Muscle of back (tissue), 13 donors: ENCODE results near the gene SLAIN1. TPM values are rescaled to one million over a fixed set of nuclear protein-coding genes. Genes with fewer than 3 reads are reported as not detected.
A peak's percentile ranks its signal among the peaks of the same experiment; 100 is the strongest.
"Not testable (repeated sequence)": the region's sequence is repeated elsewhere in the genome, so short reads cannot be mapped to it uniquely, and the experiment has no call there.

ENCODE experiments used
- DNase-seq, 3 donors: peaks; one replicate each; pipeline versions ENCODE4 v3.0.0 to v3.0.0-alpha.2; 2013
- long read RNA-seq, 9 donors: transcript quantifications; one replicate each; lab custom pipeline, GENCODE V29; 2026
- polyA plus RNA-seq, 10 donors: library from polyadenylated mRNA; unstranded; fragments of 120-200 nt; gene quantifications; one replicate each; pipeline ENCODE4 v1.2.1, GENCODE V29; 2013; ENCODE audit not compliant: insufficient read length in 10 of 10

SLAIN1 gene
- 1 to 10 TPM; 3.9 to 7.6 (median 5.8) TPM for polyA plus RNA-seq
- long read RNA-seq, donor 1: 0 reads
- long read RNA-seq, donor 2: 0 reads
- long read RNA-seq, donor 3: 0 reads
- long read RNA-seq, donor 4, partial matches to known transcripts: 0 of 1 reads
- long read RNA-seq, donor 4, other reads (novel, unspliced or antisense): 0 of 1 reads
- long read RNA-seq, donor 5, partial matches to known transcripts: 0 of 1 reads
- long read RNA-seq, donor 5, other reads (novel, unspliced or antisense): 0 of 1 reads
- long read RNA-seq, donor 6, partial matches to known transcripts: 0 of 2 reads
- long read RNA-seq, donor 6, other reads (novel, unspliced or antisense): 0 of 2 reads
- long read RNA-seq, donor 7: 0 reads
- long read RNA-seq, donor 8: 0 reads
- long read RNA-seq, donor 9: 0 reads

DNA sequence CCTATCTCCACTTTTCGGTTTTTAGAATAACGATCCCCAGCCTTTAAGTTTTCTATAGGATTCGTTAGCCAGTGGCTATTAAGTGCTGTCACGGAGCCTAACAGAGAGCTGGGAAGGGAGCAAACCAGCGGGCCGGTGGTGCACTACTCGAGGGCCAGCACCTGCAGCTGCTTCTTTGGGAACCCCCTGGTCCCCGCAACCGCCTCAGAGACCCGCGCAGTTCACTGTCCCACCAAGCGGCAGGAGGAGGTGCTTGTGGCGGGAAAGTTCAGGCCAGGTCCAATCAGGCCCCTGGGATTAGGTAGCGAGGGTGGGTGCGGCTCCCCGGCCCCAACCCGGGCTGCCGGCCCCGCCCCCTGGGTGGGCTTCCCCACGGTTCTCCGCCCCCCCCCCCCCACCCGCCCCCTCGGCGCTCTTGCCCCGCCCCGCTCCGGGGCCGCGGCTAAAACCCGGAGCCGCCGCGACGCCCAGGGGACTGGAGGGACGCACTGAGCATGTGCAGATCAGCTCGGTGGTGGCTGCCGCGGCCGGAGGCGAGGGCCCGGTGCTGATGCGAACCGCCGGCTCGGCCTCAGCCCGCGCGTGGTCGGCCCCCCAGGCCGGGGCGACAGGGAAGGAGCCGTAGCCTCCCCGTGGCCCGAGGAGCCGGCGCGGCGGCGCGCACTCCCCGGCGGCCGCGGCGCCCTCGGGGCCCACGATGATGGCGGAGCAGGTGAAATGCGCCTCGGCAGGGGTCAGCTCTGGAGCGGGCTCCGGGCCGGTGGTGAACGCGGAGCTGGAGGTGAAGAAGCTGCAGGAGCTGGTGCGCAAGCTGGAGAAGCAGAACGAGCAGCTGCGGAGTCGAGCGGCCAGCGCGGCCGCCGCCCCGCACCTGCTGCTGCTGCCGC is at the start of gene SLAIN1:
SLAIN1 (plus strand) TSS at position 471 of the 887 bp plus-strand sequence; CDS start at position 698, 227 bp downstream.
- peak; percentile 41 to 70 (median 67) for DNase-seq

DNA sequence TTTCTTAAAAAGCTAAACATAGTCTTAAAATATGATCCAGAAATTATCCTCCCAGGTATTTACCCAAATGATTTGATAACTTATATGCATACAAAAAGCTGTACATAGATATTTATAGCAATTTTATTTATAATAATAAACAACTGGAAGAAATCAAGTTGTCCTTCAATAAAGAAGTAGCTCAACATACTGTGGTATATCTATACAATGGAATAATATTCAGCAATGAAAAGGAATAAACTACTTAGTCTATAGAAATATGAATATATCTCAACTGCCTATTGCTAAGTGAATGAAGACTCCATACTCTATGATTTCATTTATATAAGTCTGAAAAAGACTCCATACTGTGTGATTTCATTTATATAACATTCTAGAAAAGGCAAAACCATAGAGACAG is 47.1 kb upstream of the SLAIN1 start:
- DNase-seq: no peak

DNA sequence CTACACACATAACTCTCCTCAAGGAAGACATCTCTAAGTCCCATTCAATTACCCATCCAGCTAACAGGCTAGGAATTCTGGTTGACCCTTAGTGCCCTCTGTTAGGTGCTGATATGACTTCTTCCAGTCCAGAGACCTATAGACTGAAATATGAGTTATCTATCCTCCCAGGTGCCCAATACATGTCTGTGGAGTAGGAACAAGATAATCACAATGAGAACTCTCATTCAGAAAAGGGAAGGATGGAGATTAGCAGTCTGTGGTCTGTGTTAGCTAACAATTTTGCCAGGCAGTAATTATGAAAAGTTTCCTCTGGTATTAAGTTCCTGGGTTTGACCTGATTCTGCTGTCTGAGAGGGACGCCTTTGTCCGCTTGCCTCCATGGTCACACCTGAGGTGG is 44.2 kb upstream of the SLAIN1 start:
- DNase-seq: no peak

DNA sequence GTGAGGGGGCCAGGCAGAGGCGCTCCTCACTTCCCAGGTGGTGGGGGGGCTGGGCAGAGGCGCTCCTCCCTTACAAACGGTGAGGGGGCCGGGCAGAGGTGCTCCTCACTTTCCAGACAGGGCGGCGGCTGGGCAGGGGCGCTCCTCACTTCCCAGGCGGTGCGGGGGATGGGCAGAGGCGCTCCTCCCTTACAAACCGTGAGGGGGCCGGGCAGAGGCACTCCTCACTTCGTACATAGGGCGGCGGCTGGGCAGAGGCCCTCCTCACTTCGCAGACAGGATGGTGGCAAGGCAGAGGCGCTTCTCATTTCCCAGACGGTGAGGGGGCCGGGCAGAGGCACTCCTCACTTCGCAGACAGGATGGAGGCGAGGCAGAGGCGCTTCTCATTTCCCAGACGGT is 37.5 kb upstream of the SLAIN1 start:
- DNase-seq: not testable (repeated sequence)

DNA sequence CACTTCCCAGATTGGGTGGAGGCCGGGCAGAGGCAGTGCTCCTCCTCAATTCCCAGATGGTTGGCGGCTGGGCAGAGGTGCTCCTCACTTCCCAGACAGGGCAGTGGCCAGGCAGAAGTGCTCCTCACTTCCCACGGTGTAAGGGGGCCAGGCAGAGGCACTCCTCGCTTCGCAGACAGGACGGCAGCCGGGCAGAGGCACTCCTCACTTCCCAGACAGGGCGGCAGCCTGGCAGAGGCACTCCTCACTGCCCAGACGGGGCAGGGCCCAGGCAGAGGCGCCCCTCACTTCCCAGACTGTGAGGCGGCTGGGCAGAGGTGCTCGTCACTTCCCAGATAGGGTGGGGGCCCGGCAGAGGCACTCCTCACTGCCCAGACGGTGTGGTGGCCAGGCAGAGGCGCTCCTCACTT is 36.6 kb upstream of the SLAIN1 start:
- DNase-seq: no peak

DNA sequence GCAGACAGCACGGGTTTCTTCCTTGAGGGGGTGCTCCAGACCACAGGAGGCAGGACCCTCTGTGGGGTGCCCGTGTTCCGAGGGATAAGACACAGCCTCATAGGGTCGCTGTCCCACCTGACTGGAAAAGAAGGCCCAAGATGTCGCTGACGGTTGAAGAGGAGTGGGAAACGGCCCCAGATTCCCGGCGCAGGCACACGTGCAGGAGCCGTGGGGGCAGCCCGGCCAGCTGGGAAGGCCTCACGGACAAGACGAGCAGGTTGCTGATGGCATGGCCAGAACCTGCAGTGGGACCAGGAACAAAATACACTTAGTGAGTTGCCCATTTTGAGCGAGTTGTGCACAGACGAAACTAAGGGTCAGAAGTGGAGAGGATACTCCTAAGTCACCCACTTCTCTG is 35.2 kb upstream of the SLAIN1 start:
- not testable (repeated sequence) for DNase-seq

DNA sequence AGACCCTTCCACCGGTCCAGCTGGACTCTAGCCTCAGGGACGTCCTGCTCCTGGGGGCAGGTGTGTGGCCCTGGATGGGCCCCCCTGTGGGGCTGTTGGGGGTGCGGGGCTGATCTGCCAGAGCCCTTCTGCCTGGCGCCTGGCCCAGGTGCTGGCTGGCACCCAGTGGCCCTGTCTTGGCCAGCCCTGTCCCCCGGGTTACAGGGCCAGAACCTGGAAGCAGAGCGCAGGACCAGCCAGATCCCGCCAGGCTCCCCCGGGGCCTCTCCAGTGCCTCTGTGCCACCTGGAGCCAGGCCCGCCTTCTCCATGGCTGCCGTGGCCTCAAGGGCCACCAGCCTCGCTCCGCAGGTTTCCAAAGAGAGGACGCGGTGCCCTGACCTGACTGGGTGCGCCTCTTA is 34.7 kb upstream of the SLAIN1 start:
- not testable (repeated sequence) for DNase-seq

DNA sequence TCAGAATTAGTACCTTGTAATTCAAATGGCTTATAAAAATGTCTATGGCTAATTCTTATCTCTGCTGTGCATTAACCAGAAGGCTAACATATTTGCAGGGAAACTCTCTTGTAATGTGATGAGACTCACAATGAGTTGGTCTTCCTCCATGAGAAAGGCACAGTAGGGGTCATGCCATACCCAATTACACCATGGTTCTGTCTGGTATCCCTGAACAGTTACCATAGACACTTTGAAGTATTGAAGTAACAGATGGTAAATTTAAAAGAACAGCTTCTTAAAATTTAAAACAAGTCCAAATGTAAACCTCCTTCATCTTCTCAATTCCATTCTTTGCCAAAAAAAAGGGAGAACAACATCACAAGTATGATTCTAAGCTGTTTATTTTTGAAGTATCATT is 22.6 kb upstream of the SLAIN1 start:
- DNase-seq: no peak

DNA sequence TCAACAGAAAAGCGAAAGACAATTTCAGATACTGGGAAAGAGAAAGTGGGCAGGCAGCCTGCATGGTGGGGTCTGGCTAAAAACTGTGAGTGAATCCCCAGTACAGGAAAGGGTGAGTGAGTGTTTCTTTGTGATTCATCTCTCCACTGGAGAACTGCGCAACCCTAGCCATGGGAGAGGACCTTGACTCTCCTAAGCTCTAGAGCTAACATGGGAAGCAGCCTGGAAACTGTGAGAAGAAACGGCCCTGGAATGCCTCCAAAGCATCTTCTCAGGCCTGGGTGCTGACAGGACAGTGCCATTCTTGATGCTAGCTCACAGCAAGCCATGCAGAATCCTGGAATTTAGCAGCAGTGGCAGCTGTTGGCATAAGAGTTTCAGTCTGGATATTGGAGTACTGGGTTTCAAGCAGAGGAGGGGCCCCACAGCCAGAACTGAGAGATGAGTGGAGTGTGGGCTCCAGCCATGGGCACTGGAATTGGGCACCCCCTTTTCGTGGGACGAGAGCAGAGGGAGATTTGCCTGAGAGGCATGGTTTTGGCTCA is 18.7 kb upstream of the SLAIN1 start:
- peak in 1 of 3 donors; percentile 5 for DNase-seq

DNA sequence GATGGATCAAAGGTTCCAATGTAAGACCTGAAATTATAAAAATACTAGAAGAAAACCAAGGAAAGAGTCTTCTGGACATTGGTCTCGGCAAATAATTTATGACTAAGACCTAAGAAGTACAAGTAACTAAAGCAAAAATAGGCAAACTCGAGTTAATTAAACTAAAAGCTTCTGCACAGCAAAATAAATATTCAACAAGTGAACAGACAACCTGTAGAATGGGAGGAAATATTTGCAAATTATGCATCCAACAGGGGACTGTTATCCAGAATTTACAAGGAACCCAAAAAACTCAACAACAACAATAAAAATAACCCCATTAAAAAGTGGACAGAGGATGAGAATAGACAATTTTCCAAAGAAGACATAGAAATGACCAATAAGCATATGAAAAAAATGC is 9.7 kb upstream of the SLAIN1 start:
- no peak for DNase-seq

DNA sequence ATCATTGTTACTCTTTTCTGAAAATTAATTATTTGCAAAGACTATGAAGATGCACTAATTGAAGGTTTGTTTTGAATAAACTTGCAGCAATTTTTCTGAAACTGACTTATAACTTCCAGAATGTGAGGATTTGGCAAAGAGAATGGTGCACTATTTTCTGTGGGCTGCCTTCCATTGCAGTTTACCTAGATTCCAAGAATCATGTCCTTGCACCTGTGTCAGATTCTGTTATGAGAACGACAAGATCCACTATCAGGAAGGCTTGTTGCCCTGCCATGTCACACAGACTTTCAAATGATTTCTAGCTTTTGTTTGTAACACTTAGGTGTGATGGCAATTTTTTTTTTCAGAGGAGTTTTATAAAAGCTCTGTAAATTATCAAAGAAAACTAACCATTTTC is 5.6 kb upstream of the SLAIN1 start:
- no peak for DNase-seq

DNA sequence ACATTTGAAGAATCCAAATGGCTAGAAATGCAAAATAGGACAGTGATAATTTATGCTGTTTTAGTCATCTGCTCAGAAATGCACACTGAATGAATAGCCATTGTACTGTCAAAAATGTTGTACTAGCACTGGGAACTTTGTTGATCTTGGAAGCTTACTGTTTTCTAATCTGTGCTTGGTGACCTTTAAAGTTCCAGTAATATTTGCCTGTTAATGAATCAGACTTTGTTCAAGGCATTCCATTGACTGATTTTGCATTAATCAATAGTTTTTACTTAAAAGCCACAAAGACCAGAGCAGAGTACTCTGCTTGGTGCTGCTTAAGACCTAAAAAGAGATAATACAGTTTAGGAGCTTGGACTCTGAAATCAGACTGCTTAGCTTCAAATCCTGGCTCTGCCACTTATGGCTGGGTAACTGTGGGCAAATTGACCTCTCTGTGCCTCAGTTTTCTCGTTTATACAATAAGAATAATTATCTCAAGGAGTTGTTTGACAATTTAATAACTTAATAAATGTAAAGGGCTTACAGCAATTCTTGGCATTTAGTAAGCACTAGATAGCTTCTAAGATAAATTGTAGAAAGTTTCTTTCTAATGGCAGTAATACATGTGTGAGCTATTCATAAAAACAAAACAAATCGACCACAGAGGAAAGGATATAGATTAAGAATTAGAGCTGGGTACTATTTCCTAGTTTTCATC is 4.6 kb upstream of the SLAIN1 start:
- no peak for DNase-seq

DNA sequence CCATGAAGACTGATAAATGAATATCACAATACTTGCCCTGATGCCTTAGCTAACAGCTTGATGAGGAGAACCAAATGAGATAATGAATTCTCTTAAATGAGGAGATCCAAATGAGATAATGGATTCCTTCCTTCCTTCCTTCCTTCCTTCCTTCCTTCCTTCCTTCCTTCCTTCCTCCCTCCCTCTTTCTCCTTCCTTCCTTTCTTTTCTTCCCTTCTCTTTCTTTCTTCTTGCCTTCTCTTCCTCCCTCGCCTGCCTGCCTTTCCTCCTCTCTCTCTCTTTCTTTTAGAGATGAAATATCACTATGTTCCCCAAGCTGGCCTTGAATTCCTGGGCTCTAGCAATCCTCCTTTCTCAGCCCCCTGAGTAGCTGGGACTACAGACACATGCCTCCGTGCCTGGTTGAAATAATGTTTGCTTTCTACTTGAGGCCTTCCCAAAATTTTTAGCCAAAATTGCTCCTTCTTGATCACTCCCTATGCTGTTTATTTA is 4.0 kb upstream of the SLAIN1 start:
- DNase-seq: no peak

DNA sequence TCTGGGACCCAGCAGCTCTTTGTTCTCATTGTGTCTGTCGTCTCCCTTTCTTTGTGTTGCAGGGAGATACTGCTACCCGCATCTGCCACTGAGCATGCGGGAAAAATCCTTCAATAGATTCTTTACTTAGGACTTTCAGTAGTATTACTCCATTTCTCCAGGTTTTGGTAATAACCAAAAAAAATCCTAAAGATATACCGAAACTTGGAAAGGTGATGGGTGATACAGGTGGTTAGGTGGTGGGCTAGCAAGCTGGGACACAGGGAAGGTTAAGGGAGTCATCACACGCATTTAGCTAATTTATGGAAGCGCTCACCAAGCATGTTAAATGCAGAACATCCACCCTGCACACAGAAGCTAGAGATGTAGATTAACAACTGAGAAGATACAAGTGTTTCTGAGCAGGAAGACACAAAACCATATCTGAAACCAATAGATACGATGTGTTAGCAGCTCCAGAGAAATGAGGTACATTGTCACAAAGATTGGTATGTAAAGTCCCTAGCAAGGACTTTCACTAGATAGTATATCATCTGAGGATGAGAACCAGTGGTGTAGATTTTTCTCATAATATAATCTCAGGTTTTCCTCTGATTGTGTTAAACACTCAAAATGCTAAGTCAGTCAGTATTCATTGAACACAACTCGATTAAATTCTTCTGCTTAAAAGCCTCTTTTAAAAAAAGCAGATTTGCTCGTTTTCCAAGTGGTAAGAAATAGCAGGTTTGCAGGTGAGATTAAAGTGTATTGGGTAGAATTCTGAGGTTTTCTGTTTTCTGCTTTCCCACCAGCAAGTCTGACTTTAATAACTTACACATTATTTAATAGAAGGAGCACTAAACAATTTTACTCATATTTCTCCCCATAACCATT is 1.2 kb upstream of the SLAIN1 start:
- DNase-seq: peak in 1 of 3 donors; percentile 17

DNA sequence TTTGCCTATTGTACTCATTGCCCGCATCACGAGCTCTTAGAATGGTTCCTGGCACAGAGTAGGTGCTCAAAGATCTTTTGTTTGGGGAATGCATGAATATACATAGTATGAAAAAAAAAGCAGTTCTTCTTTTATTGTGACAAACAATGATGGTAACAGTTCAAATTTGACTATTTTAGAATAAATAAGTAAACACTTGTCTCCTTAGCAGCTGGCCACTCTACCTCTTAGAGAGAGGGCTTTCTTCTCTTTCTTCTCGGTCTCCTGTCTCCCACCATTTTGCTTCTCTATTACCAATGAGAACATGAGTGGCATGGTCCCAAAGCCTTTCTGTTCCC is 639 bp upstream of the SLAIN1 start:
- DNase-seq: no peak

DNA sequence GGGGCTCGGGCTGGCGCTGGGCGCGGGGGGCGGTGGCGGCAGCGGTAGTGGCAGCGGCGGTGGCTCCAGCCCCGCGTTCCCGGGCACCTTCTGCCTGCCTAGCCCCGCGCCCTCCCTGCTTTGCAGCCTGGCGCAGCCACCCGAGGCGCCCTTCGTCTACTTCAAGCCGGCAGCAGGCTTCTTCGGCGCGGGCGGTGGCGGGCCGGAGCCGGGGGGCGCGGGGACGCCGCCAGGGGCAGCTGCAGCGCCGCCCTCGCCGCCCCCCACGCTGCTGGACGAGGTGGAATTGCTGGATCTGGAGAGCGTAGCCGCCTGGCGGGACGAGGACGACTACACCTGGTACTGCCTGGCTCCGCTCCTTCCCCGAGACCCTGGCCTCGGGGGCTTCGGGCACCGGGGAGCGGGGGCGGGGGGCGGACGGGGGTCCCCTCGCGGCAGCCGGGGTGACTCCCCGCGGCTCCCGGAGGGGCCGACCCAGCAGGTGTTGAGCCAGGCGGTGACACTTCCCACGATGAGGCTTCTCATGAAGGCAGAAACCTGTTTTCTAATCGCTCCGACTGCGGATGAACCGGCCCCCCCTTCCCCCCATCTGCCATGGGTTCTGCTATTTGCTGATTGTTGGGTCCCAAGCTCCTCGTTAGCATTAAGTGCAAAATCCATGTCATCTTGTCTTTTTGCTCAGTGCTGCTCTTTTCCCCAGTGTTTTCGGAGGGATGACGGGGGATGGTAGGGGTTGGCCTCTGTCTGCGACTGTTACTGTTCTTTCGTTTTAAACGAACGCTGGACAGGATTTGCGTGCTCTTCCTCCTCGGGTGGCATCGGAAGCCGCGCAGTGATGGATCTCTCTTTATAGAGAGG is 943 bp downstream of the SLAIN1 start:
- DNase-seq: peak in 1 of 3 donors; percentile 66

DNA sequence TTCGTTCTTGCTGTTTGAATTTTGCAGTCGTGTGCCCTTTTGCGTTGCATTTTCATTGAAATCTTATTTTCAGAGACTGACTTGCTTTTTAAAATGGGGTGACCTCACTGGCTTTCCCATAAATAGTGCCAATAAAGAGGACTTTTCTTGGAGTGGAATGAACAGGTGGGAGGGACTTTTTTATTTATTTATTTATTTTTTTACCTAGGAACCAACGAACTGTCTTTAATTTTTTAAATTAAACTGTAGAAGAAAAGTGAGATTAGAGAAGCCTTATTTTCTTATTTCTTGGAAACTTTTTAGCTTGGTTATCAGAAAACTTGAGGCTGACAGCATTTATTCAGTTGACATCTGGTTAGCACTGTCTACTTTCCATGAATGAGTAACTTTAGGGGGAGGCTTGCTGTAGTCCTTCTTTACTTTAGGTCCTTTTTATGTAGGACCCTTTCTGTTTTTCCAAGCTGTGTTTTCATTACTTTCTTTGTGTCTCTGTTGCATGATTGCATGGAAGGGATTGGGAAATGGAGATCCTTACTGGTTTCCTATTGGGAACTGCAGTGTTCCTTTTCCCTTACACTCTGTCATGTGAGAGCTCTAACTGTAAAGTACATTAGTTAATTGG is 1.7 kb downstream of the SLAIN1 start:
- no peak for DNase-seq

DNA sequence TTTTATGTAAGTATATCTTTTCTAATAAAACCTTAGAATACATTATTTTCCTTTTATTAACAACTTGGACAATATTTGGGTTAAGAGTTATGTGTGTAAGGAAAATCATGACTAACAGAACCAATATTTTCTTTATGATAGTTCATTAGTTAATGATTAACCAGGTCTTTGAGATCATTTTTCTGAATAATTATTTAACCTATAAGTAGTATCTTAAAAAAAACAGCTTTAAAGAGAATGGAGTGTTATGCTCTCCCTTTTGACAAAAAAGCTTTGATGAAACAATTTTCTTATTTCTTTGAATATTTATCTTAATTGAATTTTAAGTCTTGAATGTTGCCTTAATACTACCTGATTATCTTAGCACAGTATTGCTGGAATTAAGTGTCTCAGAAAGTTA is 3.8 kb downstream of the SLAIN1 start:
- no peak for DNase-seq

DNA sequence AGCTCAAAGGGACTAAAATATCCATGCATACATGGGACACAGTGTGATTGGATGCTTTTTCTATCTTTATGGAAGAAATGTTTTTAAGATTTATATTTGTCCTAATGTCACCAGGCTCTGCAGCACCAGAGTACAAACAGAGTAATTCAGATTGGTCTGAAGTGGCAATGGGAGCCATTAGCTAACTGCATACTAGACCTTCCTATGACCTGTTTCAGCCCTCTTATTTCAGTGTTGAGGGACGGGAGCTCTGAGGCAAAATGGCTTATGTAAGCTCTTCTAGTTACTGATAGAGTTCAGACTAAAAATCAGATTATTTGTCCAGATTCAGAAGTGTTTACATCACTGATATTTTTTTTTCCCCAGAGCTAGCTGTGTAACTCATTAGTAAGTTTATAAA is 4.9 kb downstream of the SLAIN1 start:
- no peak for DNase-seq
